ENCODE data around the gene GPR35. TPM values are rescaled to one million over a fixed set of nuclear protein-coding genes. Genes with fewer than 3 reads are reported as not detected.
A peak's percentile ranks its signal among the peaks of the same experiment; 100 is the strongest.

Gene GPR35
- total and polyA plus RNA-seq, 2 of the 13 experiments (the other 11 are each of a cell fraction or from before 2014, with no cell fraction given) = 27.1 to 44.2 TPM

DNA sequence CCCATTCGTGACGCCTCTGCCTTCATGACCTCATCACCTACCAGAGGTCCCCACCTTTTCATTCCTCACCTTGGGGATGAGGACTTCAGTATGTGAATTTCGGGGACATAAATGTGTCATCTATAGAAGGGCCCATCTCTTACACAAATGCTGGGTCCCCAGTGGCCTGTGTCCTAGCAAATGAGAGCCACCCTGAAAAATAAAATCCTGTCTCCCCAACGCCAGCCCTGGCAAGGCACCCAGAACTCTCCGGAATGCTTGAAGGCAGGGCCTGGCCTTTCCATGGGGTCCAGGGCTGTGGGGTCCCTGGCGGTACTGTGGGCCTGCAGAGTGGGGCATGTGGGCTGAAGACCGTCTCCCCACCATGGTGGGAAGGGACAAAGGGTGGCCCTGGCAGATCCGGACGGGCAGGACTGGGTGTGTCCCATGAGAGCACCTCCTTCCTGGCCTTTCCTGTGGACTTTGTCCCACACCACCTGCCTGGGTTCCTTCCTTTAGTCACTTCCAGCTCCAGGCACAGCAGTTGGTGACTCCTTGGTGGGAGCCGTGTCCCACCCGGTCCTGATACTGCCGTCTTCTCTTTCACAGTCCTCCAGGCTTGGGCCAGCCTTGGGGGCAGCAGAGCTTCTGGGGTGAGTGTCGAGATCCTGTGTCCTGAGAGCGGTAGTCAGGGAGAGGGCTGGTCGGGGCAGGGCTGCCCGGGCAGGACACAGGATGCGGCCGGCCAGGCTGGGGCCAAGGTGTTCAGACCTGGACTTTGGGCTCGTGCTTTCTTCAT, 20.2 kb upstream of the GPR35 start (continued):
- no peak for TF ChIP-seq ZNF33B (CRISPR knock-in tag; IDR thresholded peaks at IDR 0.05)
- no peak for TF ChIP-seq ZNF24 (IDR thresholded peaks at IDR 0.05)
- no peak for TF ChIP-seq ZFP1 (CRISPR knock-in tag; IDR thresholded peaks at IDR 0.05)
- TF ChIP-seq THAP11 (CRISPR knock-in tag; IDR thresholded peaks at IDR 0.05) = peak; percentile 18; the same call in 1 of the 2 replicates
- 0 out of 2 replicates have a peak, but pooled peaks have one; percentile 46 for TF ChIP-seq ZBTB25 (CRISPR knock-in tag; IDR thresholded peaks at IDR 0.05)
- no peak for TF ChIP-seq RORA (CRISPR knock-in tag; IDR thresholded peaks at IDR 0.05)
- TF ChIP-seq SALL2 (CRISPR knock-in tag; IDR thresholded peaks at IDR 0.05) = no peak; the same call in 1 of the 2 replicates
- TF ChIP-seq HNF1A (IDR thresholded peaks at IDR 0.05; ENCODE audit: low read depth) = 0 out of 2 replicates have a peak, but pooled peaks have one; percentile 35
- peak; percentile 50; the same call in 1 of the 2 replicates for TF ChIP-seq HNF1A (CRISPR knock-in tag; IDR thresholded peaks at IDR 0.05; ENCODE audit: borderline replicate concordance)
- no peak for TF ChIP-seq NFIC (IDR thresholded peaks at IDR 0.05; ENCODE audit: low read length)
- TF ChIP-seq GRHL1 (CRISPR knock-in tag; conservative IDR thresholded peaks at IDR 0.05) = no peak
- peak; percentile 35; the same call in 1 of the 2 replicates for TF ChIP-seq ZNF263 (CRISPR knock-in tag; IDR thresholded peaks at IDR 0.05)
- TF ChIP-seq NCOR1 (IDR thresholded peaks at IDR 0.05; ENCODE audit: borderline replicate concordance, low read length) = no peak
- TF ChIP-seq CBX1 (IDR thresholded peaks at IDR 0.05; ENCODE audit: low read depth) = peak; percentile 21
- TF ChIP-seq FOXK2 (IDR thresholded peaks at IDR 0.05) = no peak
- TF ChIP-seq ZNF792 (CRISPR knock-in tag; IDR thresholded peaks at IDR 0.05) = no peak
- TF ChIP-seq MAFK (conservative IDR thresholded peaks at IDR 0.05 in 1 of 2, IDR thresholded peaks at IDR 0.05 in 1 of 2; ENCODE audit: low read length in 2 of 2) = no peak
- peak; percentile 39; the same call in 1 of the 2 replicates for TF ChIP-seq JUND (CRISPR knock-in tag; IDR thresholded peaks at IDR 0.05)
- peak; percentile 8; the same call in 1 of the 2 replicates for TF ChIP-seq RARA (CRISPR knock-in tag; IDR thresholded peaks at IDR 0.05)
- TF ChIP-seq ZSCAN31 (CRISPR knock-in tag; IDR thresholded peaks at IDR 0.05; ENCODE audit: low read depth) = peak; percentile 86
- TF ChIP-seq ZNF83 (CRISPR knock-in tag; IDR thresholded peaks at IDR 0.05; ENCODE audit: borderline replicate concordance) = no peak
- no peak for TF ChIP-seq FOXO1 (CRISPR knock-in tag; IDR thresholded peaks at IDR 0.05)
- 0 out of 2 replicates have a peak, but pooled peaks have one; percentile 20 for TF ChIP-seq RAD21 (CRISPR knock-in tag; IDR thresholded peaks at IDR 0.05)
- TF ChIP-seq ETV5 (CRISPR knock-in tag; IDR thresholded peaks at IDR 0.05; ENCODE audit: borderline replicate concordance) = peak; percentile 89
- no peak for TF ChIP-seq REXO4 (CRISPR knock-in tag; IDR thresholded peaks at IDR 0.05; ENCODE audit: borderline replicate concordance)
- TF ChIP-seq KAT8 (CRISPR knock-in tag; IDR thresholded peaks at IDR 0.05) = peak; percentile 38
